Measurements from ENCODE around the gene PRSS57. TPM values are rescaled to one million over a fixed set of nuclear protein-coding genes. Genes with fewer than 3 reads are reported as not detected.
"Not testable (repeated sequence)": the region's sequence is repeated elsewhere in the genome, so short reads cannot be mapped to it uniquely, and the experiment has no call there.

PRSS57 gene
- total RNA-seq, 2 donors from 2014 or later = not detected

DNA sequence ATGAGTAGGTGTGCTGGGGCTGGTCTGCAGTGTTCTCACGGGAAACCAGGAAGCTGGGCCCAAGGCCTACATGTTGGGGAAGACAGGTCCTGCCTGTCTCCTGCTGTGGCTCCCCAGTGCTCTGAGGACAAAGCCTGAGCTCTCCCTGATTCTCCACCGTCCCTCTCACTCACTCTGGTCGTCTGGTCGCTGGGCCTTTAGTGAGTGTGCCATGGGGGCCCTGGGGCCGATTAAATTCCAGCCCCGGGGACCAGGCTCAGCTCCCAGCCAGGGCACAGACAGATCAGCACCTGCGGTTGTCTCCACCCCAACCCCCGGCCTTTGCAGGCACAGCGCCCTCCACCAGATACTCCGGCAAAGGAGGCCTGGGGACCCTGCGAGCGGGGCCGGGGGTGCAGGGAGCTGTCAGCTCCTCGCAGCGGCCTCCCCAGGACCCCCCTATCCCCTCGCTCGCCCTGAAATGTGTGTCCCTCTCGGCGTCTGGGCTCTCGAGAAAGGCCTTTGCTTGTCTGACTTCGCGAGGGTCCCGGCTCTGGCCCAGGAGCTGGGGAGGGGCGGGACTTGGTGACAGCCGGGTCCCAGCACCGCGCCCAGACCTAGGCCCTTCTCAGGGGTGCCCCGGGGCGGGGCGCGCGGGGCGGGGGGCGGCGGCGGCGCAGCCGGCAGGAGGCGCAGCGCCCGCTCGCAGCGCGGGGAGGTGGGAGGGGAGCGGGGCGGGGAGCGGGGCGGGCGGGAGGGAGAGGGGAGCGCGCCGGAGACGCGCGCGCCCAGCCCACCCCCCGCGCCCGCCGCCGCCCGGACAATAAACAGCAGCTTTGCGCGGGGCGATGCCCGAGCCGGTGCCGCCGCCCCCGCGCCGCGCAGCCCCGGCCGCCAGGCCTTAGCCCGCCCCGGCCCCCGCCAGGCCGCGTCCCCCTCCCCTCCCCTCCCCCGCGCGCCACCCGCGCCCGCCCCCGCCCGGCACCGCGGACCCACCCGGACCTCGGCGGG is 13.2 kb upstream of the PRSS57 start, which contains the start of gene PALM:
TSS of gene PALM (plus strand) at position 782 of the 990 bp plus-strand sequence. CDS start 212 bp downstream, outside the sequence.
- Histone ChIP-seq H3K9me3 (no peaks in the 10 kb centered on the region), H3K36me3 (no peaks in the 10 kb centered on the region), H3K4me1 (no peaks in the 10 kb centered on the region), H3K9ac (ENCODE audit: low read depth in 2 of 2, low read length in 2 of 2) (peak within 1 kb of the TSS in 1 of 2 donors; percentile 63), H3K4me3 (peak within 1 kb of the TSS; percentile 30), H3K27ac (no peak within 1 kb of the TSS), H3K27me3 (peaks cover 12% of the 10 kb centered on the region)
- no peak for DNase-seq
- intact Hi-C loops (cut with DNase I) = no loop called here
- TF ChIP-seq, protein P1, sequence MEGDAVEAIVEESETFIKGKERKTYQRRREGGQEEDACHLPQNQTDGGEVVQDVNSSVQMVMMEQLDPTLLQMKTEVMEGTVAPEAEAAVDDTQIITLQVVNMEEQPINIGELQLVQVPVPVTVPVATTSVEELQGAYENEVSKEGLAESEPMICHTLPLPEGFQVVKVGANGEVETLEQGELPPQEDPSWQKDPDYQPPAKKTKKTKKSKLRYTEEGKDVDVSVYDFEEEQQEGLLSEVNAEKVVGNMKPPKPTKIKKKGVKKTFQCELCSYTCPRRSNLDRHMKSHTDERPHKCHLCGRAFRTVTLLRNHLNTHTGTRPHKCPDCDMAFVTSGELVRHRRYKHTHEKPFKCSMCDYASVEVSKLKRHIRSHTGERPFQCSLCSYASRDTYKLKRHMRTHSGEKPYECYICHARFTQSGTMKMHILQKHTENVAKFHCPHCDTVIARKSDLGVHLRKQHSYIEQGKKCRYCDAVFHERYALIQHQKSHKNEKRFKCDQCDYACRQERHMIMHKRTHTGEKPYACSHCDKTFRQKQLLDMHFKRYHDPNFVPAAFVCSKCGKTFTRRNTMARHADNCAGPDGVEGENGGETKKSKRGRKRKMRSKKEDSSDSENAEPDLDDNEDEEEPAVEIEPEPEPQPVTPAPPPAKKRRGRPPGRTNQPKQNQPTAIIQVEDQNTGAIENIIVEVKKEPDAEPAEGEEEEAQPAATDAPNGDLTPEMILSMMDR (IDR thresholded peaks at IDR 0.05) = no peak

- intact Hi-C loops (cut with DNase I) = no loop called here
- no peak for DNase-seq
- H3K9me3 ChIP-seq = no peaks in the 10 kb centered on the region
- no peaks in the 10 kb centered on the region for H3K36me3 ChIP-seq
- H3K27ac ChIP-seq = no peak overlapping the region
- no peak overlapping the region for H3K4me3 ChIP-seq
- H3K27me3 ChIP-seq = peaks cover 4% of the 10 kb centered on the region
- TF ChIP-seq, protein P1 (IDR thresholded peaks at IDR 0.05) = no peak
- no peaks in the 10 kb centered on the region for H3K4me1 ChIP-seq
- H3K9ac ChIP-seq (ENCODE audit: low read depth in 2 of 2, low read length in 2 of 2) = no peak overlapping the region
Measured at GRCh38 chr19:704447-704741, 9.1 kb upstream of the PRSS57 start.

- Histone ChIP-seq H3K4me3 (no peak overlapping the region), H3K36me3 (no peaks in the 10 kb centered on the region), H3K4me1 (no peaks in the 10 kb centered on the region), H3K27ac (no peak overlapping the region), H3K9me3 (no peaks in the 10 kb centered on the region), H3K9ac (ENCODE audit: low read depth in 2 of 2, low read length in 2 of 2) (peak overlapping the region in 1 of 2 donors; percentile 43), H3K27me3 (no peaks in the 10 kb centered on the region)
- TF ChIP-seq, protein P1 (IDR thresholded peaks at IDR 0.05) = no peak
- peak; percentile 81 for DNase-seq
- intact Hi-C loops (cut with DNase I) = no loop called here
Measured at GRCh38 chr19:703651-704446, 8.6 kb upstream of the PRSS57 start.

DNA sequence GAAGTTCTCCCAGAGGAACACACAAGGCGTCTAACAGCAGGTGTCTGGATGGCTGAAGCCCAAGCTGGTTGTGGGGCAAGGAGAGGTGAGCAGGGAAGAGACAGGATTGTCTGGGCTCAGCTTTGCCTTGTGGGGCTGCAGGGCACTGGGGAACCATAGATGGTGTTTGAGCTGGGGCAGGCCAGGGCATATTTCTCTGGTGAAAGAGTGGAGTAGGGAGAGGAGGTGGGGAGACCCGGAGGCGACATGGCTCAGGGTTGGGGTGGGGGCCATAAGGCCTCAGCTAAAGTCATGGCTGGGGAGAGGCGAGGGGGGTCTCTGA is 8.0 kb upstream of the PRSS57 start:
- no peak for DNase-seq
- Histone ChIP-seq H3K36me3 (no peaks in the 10 kb centered on the region), H3K27me3 (no peaks in the 10 kb centered on the region), H3K9me3 (no peaks in the 10 kb centered on the region), H3K9ac (ENCODE audit: low read depth in 2 of 2, low read length in 2 of 2) (peak overlapping the region in 1 of 2 donors; percentile 43), H3K4me3 (no peak overlapping the region), H3K4me1 (no peaks in the 10 kb centered on the region), H3K27ac (no peak overlapping the region)
- TF ChIP-seq, protein P1 (IDR thresholded peaks at IDR 0.05) = no peak
- intact Hi-C loops (cut with DNase I) = no loop called here

GRCh38 chr19:702847-703246 is 7.6 kb upstream of the PRSS57 start:
- H3K4me3 ChIP-seq; H3K27ac ChIP-seq; H3K4me1 ChIP-seq; H3K27me3 ChIP-seq; intact Hi-C loops (cut with DNase I); H3K9ac ChIP-seq (ENCODE audit: low read depth in 2 of 2, low read length in 2 of 2); H3K9me3 ChIP-seq; H3K36me3 ChIP-seq; DNase-seq: not testable (repeated sequence)

DNA sequence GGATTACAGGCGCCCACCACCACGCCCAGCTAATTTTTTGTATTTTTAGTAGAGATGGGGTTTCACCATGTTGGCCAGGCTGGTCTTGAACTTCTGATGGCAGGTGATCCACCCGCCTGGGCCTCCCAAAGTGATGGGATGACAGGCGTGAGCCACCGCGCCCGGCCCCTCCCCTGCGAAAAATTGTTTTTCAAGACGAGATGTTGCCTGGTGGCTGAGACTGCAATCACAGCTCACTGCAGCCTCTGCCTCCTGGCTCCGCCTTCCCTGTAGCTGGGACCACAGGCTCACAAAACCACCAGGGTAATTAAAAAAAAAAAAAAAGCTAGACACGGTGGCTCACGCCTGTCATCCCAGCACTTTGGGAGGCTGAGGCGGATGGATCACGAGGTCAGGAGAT is 4.6 kb upstream of the PRSS57 start:
- H3K27me3 ChIP-seq; H3K9ac ChIP-seq (ENCODE audit: low read depth in 2 of 2, low read length in 2 of 2); H3K9me3 ChIP-seq; DNase-seq; H3K27ac ChIP-seq; H3K4me1 ChIP-seq; H3K36me3 ChIP-seq; intact Hi-C loops (cut with DNase I); H3K4me3 ChIP-seq: not testable (repeated sequence)

DNA sequence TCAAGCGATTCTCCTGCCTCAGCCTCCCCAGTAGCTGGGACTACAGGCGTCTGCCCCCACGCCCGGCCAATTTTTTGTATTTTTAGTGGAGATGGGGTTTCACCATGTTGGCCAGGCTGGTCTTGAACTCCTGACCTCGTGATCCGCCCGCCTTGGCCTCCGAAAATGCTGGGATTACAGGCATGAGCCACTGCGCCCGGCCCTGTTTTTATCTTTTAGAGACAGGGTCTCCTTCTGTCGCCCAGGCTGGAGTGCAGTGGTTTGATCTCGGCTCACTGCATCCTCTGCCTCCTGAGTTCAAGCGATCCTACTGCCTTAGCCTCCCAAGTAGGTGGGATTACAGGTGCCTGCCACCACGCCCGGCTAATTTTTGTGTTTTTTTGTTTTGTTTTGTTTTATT is 3.3 kb upstream of the PRSS57 start:
- H3K9me3 ChIP-seq; H3K27ac ChIP-seq; H3K36me3 ChIP-seq; H3K4me1 ChIP-seq; H3K27me3 ChIP-seq; DNase-seq; H3K4me3 ChIP-seq; H3K9ac ChIP-seq (ENCODE audit: low read depth in 2 of 2, low read length in 2 of 2); intact Hi-C loops (cut with DNase I): not testable (repeated sequence)

Measured in colonic mucosa (tissue), 4 donors.